Activated CD4-positive, alpha-beta T cell treated with anti-CD3 and anti-CD28 coated beads, Interleukin-2, amount 50 U/mL, for 16 hours (primary cell): ENCODE results near the gene SERPINA12.
"Not testable (repeated sequence)": the region's sequence is repeated elsewhere in the genome, so short reads cannot be mapped to it uniquely, and the experiment has no call there.

Experiments used
- DNase-seq: peaks from one replicate; pipeline ENCODE4 v3.0.0-alpha.2; 2020

The SERPINA12 gene

DNA sequence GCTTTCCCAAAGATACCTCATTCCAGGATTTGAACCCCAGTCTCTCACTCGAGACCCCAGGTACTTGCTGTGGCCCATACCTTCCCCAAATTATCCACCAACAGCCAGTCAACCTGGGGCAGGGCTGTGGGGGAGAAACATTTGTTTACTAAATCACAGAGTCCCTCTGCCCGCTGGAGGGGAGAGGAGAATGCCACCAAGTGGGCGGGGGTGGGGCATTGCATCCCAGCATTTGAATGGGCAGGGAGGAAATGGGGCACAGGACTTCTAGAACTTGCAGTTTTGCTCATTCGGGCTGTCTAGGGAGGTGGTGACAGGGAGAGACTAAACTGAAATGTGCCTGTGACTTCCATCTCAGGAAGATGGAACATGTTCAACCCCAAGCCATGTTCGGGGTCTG is 22.4 kb downstream of the SERPINA12 start:
- no peak for DNase-seq

- peak; percentile 25 for DNase-seq
Measured at GRCh38 chr14:94485944-94486841, 23.1 kb downstream of the SERPINA12 start.

DNA sequence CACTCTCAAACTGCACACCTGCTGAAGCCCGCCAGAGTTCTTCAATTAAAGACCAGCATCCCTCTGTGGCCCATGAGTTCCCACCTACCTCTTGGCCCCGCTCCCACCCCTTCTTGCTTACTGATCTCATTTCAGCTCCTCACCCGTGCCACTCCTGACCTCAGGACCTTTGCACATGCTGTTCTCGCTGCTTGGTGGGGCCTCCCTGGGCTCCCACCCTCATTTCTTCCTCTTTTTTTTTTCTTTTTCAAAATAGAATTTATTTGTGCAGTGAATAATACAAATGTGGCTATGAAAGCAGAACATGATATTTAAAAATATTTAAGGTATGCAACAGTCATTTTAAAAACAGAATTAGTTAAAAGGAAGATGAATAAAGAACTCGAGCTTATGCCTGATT is 24.8 kb downstream of the SERPINA12 start:
- DNase-seq = no peak

GRCh38 chr14:94483729-94484275 is 25.5 kb downstream of the SERPINA12 start:
- no peak for DNase-seq

DNA sequence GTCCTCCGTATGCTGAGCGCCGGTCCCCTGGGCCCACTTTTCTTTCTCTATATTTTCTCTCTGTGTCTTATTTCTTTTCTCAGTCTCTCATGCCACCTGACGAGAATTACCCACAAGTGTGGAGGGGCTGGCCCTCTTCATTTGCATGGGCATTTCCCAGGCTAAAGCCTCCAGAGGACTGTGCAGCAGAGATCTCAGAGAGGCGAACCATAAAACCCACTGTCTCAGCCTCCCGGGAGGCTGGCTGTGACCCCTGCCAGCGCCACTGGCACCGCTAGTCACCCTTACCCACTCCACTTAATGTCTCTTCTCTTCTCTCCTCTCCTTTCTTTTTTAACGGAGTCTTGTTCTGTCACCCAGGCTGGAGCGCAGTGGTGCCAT is 26.2 kb downstream of the SERPINA12 start:
- no peak for DNase-seq

DNA sequence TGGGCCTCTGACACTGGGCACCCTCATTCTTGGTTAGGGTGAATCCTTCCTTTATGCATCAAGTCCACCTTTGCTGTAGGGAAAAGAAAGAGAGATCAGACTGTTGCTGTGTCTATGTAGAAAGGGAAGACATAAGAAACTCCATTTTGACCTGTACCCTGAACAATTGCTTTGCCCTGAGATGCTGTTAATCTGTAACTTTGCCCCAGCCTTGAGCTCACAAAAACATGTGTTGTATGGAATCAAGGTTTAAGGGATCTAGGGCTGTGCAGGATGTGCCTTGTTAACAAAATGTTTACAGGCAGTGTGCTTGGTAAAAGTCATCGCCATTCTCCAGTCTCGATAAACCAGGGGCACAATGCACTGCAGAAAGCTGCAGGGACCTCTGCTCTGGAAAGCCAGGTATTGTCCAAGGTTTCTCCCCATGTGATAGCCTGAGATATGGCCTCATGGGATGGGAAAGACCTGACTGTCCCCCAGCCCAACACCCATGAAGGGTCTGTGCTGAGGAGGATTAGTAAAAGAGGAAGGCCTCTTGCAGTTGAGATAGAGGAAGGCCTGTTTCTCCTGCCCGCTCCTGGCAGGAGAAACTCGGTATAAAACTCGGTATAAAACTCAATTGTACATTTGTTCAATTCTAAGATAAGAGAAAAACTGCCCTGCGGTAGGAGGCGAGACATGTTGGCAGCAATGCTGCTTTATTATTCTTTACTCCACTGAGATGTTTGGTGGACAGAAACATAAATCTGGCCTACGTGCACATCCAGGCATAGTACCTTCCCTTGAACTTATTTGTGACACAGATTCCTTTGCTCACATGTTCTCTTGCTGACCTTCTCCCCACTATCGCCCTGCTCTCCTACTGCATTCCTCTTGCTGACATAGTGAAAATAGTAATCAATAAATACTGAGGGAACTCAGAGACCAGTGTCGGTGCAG is 26.9 kb downstream of the SERPINA12 start:
- not testable (repeated sequence) for DNase-seq

DNA sequence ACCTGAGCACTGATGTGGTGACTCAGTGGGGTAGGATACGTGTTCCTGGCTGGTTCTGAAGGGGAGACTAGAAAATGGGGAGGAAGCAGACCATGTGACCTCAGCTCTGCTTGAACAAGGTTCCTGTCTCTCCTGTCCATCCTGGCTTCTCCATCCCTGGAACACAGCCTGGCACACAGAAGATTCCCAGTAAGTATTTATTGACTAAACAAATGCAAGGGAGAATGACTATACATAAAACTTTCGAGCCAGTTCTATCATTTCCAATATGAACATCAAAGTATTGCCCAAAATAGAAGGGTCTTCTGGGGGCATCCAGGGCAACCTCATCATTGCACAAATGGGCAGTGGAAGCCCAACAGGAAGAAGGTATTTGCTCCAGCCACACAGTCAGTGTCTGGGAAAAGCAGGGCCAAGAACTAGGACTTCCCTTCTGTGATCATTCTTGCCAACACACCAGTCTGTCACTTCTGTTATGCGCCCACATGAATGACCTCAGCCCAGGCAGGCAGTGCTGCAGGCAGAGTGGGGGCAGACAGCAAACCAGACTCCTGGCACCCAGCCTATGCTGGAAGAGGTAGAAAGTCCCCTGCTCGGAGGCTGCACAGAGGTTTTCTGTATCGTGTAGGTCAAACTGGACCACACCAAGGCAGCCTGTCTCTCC is 27.7 kb downstream of the SERPINA12 start:
- no peak for DNase-seq

- no peak for DNase-seq
Measured at GRCh38 chr14:94480809-94481208, 28.5 kb downstream of the SERPINA12 start.

- DNase-seq = no peak
Measured at GRCh38 chr14:94478420-94478819, 30.8 kb downstream of the SERPINA12 start.

- no peak for DNase-seq
Measured at GRCh38 chr14:94476023-94476422, 33.2 kb downstream of the SERPINA12 start, which contains the start of gene SERPINA9. TSS of gene SERPINA9 (minus strand) at chr14:94476197. CDS start at chr14:94469840, 6,357 bp downstream.

DNA sequence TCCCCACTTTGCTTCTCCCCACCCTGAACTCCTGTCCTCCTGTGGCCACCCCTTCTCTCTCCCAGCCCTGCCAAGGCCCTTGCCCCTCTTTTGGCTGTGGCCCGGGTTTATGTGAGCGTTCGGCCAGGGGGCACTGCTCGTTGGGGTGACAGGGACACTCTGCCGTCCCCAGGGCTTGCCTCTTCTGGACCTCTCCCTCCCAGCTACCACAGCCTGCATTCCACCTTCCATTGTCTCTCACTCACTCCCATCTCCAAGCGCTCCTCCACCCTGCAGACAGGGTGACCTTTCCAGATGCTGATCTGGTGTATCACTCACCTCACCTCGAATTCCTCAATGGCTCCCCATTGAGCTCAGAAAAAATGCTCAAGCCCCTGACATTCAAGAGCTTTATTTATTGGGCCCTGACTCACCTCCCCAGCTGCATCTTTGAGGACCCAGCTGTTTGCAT is 34.7 kb downstream of the SERPINA12 start:
- DNase-seq = no peak

DNA sequence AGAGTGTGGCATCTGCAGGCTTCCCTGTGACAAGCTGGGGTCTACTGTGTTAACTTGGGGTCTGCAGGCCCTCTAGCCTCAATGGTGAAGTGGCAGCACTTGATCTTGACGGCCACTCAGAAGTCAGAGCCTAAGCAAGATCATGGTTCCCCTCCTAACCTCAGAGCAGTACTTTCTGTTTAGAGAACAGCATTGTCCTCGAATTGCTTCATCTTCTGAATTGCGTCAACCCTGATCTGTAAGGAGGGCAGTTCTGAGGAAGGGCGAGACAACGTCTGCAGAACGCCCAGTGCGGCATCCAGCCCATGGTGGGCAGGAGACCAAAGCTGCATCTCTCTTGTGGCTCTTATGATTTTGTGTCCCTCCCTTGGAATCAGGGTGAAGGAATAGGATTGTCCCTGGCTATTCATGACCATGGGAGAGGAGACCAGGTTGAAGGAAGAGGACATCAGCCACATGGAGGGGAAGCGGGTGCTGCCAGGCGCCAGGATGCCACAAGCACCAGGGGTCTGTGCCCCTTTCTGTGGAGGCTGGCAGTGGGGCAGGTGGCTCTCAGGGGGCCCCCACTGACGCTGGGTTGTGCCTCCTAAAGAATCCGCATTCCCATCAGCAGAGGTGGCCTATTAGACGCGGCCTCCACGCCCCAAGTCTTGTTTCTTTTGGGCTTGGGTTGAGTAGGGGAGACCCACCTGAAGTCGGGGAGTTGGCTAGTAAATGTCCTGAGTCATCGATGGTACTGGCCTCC is 35.4 kb downstream of the SERPINA12 start:
- DNase-seq = no peak

DNA sequence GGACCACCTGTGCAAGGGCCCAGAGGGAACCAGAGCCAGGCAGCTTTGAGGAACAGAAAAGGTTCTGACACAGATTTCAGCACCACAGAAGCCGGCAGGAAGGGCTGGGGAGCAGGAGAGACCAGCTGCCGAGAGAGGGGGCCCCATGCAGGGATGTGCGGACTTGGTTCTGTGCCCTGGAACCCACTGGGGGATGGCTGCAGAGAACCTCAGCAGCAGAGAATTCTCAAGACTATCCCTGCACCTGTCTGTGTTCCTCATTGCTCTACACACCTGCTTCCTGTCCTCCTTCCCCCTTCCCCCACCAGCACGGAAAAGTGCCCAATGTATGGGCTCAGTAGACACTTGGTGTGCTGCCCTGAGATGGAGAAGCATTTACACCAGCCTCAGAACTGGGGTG is 36.4 kb downstream of the SERPINA12 start:
- no peak for DNase-seq

GRCh38 chr14:94471045-94471444 is 38.2 kb downstream of the SERPINA12 start:
- no peak for DNase-seq

- no peak for DNase-seq
Measured at GRCh38 chr14:94470311-94470710, 39.0 kb downstream of the SERPINA12 start.

DNA sequence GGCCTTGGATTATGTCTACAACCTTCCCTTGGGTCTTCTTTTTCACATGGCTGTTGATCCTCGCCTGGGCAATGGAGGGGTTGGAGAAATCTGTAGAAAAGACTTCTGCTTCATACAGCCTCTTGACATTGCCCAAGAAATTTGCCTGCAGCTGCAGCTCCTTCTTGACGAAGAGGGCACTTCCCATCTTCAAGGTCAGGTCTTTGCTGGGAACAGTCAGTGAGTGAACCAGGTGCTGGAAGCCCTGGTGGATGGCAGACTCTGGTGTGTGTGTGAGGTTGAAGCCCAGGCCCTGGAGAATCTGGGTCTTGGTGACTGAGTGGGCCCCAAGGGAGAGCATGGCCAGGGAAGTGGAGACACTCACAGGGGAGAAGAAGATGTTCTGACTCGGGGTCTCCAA is 40.0 kb downstream of the SERPINA12 start:
- no peak for DNase-seq

GRCh38 chr14:94467728-94468520 is 41.3 kb downstream of the SERPINA12 start:
- DNase-seq = no peak

DNA sequence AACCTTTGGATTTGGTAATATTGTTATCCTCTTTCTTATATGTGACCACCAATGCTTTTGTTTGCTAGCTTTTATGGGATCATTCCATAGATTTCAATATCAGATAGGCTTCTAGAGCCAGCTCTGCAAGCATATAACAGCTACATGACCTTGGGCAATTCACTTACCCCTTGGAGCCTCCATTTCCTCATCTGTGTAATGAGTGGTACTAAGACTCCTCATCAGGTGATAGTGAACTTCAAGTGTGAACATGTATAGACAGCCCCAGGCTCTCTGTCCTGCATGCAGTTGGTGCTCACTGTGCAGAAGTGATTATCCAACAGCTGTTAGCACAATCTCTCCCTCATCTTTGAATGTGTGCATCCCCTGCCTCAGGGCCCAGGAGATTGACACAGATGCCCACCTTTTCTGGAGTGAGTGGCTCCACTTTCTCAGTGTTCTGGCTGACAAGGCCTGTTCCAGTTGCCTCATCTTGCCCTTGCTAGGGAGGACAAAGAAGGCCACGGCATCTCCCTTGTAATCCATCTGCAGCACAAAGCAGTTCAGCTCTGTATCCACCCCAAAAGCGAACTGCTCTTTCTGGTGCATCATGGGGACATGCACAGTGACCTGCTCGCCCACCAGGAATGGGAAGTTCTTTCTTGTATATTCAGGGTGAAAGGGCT is 42.4 kb downstream of the SERPINA12 start:
- no peak for DNase-seq

GRCh38 chr14:94465042-94465441 is 44.2 kb downstream of the SERPINA12 start:
- no peak for DNase-seq

DNA sequence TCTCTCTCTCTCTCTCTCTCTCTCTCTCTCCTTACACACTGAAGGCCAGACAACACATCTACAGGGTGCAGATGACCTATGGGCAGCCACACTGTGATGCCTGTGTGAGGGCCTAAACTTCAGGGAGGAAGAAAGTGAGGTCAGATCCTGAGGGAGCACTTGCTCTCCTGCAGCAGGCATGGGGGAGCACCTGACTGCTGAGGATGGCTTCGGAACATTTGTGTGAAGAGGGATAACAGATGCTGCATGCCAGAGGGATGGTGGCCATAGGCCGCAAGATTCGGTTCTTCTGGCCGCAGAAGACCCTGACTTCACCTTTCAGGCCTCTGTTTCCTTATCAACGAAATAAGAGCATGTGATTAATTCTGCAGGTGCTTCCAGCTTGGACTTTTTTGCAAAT is 45.0 kb downstream of the SERPINA12 start:
- DNase-seq = no peak
